BJ (cell line): ENCODE results near the gene OOSP1. TPM values are rescaled to one million over a fixed set of nuclear protein-coding genes. Genes with fewer than 3 reads are reported as not detected.

Experiments
- CTCF ChIA-PET: fragments of 350-600 bp; formaldehyde crosslinking; extraction: SDS; loops from one replicate; lab custom pipeline; 2021; ENCODE audit warnings: antibody characterized with exemption, inconsistent platforms; lab: Yijun Ruan, JAX
- POLR2A ChIA-PET: fragments of 300-600 bp; sonication (Branson Sonifier 250); formaldehyde crosslinking; extraction: SDS; loops from one replicate; lab custom pipeline; 2021; ENCODE audit warnings: antibody characterized with exemption; lab: Charles Lee
- DNase-seq: peaks from one replicate; pipeline ENCODE4 v3.0.0-alpha.2; 2011; ENCODE audit warnings: low read depth
- H3K27me3 ChIP-seq: 2 replicates; pipeline ENCODE4 v1.6.0; 2011; ENCODE audit warnings: low read length; ENCODE audit not compliant: control insufficient read depth, insufficient read depth
- H3K36me3 ChIP-seq: 2 replicates; pipeline ENCODE4 v1.5.1; 2011; ENCODE audit warnings: low read length; ENCODE audit not compliant: control insufficient read depth, insufficient read depth
- H3K4me3 ChIP-seq: 2 replicates; pipeline ENCODE4 v1.5.1; 2011; ENCODE audit warnings: low read depth, mild to moderate bottlenecking, control low read depth, low read length
- polyA plus RNA-seq: library from polyadenylated mRNA; depleted of rRNA; stranded (reverse); fragments of >200 nt; gene quantifications from 2 replicates; pipeline ENCODE4 v1.2.3, GENCODE V29; 2011
- TF ChIP-seq, protein P1 (sequence below): IDR thresholded peaks from 2 replicates; pipeline ENCODE4 v1.5.1; 2011; ENCODE audit warnings: low read depth, mild to moderate bottlenecking, control low read depth, inconsistent platforms, low read length, moderate library complexity; ENCODE audit not compliant: insufficient read depth

The OOSP1 gene
- polyA plus RNA-seq, 1 experiment = not detected

DNA sequence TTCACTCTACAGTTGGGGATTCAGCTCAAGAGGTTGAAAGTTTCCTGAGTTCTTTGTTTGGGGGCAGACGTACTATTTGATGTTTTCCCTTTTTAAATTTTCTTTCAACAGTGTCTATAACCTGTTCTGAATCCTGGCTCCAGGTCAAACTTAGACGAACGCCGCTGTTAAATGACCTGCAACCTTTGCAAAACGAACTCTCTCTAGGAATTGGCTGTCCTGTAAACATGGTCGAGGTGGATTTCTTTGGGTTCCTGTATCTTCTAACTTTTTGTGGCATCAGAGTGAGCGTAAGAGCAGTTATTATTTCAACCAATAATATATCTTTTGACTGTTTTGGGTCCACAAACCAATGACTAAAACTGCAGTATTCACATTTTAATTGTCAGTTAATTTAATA, 27.2 kb downstream of the OOSP1 start:
- ChIA-PET POLR2A (no interaction called here), CTCF (no interaction called here)
- H3K36me3 ChIP-seq = no peaks in the 10 kb centered on the region
- DNase-seq = no peak
- no peaks in the 10 kb centered on the region for H3K27me3 ChIP-seq
- H3K4me3 ChIP-seq = no peak overlapping the region
- TF ChIP-seq, protein P1, sequence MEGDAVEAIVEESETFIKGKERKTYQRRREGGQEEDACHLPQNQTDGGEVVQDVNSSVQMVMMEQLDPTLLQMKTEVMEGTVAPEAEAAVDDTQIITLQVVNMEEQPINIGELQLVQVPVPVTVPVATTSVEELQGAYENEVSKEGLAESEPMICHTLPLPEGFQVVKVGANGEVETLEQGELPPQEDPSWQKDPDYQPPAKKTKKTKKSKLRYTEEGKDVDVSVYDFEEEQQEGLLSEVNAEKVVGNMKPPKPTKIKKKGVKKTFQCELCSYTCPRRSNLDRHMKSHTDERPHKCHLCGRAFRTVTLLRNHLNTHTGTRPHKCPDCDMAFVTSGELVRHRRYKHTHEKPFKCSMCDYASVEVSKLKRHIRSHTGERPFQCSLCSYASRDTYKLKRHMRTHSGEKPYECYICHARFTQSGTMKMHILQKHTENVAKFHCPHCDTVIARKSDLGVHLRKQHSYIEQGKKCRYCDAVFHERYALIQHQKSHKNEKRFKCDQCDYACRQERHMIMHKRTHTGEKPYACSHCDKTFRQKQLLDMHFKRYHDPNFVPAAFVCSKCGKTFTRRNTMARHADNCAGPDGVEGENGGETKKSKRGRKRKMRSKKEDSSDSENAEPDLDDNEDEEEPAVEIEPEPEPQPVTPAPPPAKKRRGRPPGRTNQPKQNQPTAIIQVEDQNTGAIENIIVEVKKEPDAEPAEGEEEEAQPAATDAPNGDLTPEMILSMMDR = no peak

DNA sequence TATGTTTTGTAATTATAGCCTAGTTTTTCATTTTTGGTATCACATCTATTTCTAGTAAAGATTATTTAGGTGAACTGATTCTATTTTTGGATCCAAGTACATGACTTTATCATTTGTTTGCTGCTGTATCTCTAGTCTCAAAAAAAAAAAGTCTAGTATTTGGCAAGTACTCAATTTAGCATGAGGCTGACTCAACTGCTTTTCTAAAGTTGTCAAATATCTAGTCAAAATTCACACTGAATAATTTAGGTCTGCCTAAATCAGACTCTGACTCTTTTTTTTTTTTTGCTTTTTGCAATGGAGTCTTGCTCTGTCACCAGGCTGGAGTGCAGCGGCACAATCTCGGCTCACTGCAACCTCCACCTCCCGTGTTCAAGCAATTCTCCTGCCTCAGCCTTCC, 28.0 kb downstream of the OOSP1 start:
- TF ChIP-seq, protein P1 = no peak
- Histone ChIP-seq H3K4me3 (no peak overlapping the region), H3K27me3 (no peaks in the 10 kb centered on the region), H3K36me3 (no peaks in the 10 kb centered on the region)
- DNase-seq = no peak
- ChIA-PET POLR2A (no interaction called here), CTCF (no interaction called here)

DNA sequence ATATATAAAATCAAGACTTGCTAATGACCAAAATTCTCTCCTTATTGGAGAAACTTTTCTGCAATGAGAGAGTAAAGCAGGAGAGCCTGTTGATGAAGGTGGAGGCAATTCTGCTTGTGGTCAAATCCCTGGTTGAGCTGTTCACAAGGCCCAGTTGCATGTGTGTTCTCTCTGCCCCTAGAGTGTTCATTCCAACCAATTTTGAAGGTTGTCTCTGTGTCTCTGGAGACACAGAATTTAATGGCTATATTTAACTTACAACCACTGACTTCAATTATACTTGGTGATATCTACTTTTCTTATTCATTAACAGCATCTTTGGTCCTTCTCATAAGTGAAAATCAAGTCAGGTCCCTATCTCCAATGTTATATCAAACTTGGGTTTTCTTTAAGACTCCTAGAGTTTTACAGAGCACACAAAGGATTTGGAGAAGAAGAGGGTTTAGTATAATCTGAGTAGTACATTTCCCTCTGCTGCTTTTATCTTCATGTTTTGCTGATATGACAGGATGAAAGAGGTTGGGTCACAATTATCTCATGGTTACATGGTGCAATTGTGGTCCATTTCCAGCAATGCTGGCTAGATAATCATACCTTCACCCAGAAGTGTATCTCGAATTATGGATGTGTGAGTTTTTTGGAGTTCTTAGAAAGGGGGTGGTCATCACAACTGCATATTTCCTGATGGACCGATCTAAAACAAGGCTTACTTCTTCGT, 29.6 kb downstream of the OOSP1 start:
- ChIA-PET CTCF (no interaction called here), POLR2A (no interaction called here)
- Histone ChIP-seq H3K4me3 (no peak overlapping the region), H3K27me3 (no peaks in the 10 kb centered on the region), H3K36me3 (no peaks in the 10 kb centered on the region)
- DNase-seq = no peak
- TF ChIP-seq, protein P1 = no peak

DNA sequence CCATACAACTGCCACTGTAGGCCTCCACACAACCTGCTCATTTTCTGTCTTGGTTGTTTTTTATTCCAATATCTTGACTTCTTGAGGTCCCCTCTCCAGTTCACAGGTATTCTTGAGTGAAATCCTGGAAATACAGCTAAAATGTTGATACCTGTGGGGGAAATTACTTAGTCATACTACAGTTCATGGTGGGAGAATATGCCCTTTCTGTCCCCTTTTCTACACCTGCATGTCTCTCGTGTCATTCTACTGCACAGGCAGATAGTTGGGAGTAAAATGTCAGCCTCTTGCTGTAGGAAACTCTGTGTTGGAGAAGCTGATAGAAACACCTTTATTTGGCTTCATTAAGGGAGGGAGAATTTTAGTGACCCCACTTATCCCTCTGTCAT, 30.2 kb downstream of the OOSP1 start:
- no peak for DNase-seq
- TF ChIP-seq, protein P1 = no peak
- POLR2A ChIA-PET = no interaction called here
- no peak overlapping the region for H3K4me3 ChIP-seq
- CTCF ChIA-PET = no interaction called here
- H3K27me3 ChIP-seq = no peaks in the 10 kb centered on the region
- no peaks in the 10 kb centered on the region for H3K36me3 ChIP-seq

DNA sequence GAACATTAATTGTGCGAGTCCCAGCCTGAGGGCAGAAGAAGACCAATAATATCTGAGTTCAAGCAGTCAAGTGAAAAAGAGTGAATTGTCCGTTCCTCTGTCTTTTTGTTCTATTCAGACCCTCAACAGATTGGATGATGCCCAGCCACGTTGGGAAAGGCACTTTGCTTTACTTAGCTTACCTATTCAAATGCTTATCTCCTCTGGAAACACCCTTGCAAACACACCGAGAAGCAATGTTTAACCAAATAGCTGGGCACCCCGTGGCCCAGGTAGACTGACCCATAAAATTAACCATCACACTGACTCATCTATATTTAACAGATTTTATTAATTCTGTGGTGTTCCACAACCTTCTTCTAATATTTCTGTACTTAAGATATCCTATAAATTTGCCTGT, 34.9 kb downstream of the OOSP1 start:
- no peak overlapping the region for H3K4me3 ChIP-seq
- CTCF ChIA-PET = no interaction called here
- H3K36me3 ChIP-seq = no peaks in the 10 kb centered on the region
- TF ChIP-seq, protein P1 = no peak
- DNase-seq = no peak
- POLR2A ChIA-PET = no interaction called here
- no peaks in the 10 kb centered on the region for H3K27me3 ChIP-seq
